ENCODE data around the gene NUP210L. TPM values are rescaled to one million over a fixed set of nuclear protein-coding genes. Genes with fewer than 3 reads are reported as not detected.

The NUP210L gene
- total RNA-seq, 1 donor from 2014 or later, result not detected

DNA sequence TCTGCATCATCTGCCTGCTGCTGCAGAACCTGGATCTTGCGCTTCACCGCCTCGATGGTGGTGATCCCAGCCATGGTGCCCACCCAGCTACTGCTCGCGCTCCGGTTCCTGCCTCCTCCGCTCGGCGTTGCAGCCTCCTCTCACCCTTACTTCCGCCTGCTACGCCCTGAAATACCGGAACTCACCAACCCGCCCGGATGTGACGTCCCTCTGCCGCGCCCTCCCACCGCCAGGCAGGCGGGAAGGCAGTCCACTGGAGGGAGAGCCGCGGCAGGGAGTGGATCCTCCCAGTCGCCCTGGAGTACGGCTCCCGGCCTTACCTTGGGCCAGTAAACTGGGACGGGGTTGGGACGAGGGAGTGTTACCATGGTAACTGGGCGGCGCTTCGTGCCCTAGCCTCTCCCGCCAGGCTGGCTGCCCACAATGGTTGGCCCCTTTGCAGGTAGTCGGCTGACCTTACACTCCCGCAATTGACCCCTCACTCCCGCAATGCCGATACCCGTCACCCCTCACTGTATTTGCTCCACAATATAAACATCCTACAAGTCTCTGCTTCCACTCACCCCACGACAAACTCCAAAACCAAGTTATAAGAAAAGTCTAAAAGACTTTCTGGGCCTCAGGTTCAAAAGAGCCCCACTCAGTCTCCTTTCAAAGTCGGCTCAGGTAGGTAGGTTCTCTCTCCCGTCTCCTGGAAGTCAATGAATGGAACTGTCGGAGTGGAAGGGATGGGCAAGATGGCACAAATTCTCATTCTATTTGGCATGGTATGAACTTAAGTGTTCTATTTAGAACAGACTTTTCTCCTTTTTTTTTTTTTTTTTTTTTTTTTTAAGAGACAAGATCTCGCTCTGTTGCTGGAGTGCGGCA, 28.4 kb upstream of the NUP210L start:
- H3K79me2 ChIP-seq (ENCODE audit: insufficient read depth, low read length), result peaks cover 48% of the 10 kb centered on the region
- no peak for FAIRE-seq

DNA sequence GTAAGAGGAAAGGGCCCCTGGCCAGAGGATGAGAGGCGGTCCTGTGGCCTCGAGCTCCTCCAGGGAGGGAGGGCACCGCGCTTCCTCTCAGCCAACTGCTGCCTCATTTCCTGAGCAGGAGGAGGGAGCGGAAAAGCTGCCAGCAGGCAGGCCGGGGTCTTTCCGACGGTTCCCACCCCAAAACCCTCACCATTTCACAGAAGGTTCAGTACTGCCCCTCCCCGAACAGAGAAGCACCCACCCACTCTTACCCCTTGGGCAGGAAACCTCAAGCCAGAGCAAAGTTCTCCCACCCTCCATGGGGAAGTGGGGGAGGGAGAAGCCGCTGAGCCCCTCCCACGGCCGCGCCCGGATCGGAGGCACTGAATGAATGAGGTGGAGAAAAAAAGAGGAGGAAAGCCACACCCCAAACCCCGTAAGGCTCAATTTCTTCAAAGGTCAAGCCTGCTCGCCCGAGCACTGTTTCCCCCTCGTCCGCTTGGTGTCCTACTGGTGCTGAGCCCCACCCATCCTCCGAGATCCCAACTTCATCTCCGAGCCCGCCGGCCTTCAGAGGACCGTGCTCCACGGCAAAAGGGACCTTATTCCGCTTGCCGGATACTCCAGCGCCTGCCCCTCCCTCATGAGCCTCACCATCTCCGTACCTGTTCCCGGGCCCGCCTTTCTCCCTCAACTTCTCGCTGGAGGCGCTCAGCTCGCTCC, 27.6 kb upstream of the NUP210L start:
- peak overlapping the region; percentile 67 for H2AFZ ChIP-seq (ENCODE audit: low read depth, low read length)
- H4K20me1 ChIP-seq (ENCODE audit: insufficient read depth, low read length), result peaks cover 53% of the 10 kb centered on the region
- peaks cover 4% of the 10 kb centered on the region for H3K36me3 Mint-ChIP-seq (ENCODE audit: low read depth, unreplicated experiment)
- peaks cover 11% of the 10 kb centered on the region for H3K36me3 ChIP-seq (ENCODE audit: insufficient read depth, low read length)
- H3K79me2 ChIP-seq (ENCODE audit: insufficient read depth, low read length), result peaks cover 56% of the 10 kb centered on the region
- H3K4me3 ChIP-seq (ENCODE audit: insufficient read depth, low read depth, low read length), result peak overlapping the region; percentile 99
- TF ChIP-seq, protein P1, sequence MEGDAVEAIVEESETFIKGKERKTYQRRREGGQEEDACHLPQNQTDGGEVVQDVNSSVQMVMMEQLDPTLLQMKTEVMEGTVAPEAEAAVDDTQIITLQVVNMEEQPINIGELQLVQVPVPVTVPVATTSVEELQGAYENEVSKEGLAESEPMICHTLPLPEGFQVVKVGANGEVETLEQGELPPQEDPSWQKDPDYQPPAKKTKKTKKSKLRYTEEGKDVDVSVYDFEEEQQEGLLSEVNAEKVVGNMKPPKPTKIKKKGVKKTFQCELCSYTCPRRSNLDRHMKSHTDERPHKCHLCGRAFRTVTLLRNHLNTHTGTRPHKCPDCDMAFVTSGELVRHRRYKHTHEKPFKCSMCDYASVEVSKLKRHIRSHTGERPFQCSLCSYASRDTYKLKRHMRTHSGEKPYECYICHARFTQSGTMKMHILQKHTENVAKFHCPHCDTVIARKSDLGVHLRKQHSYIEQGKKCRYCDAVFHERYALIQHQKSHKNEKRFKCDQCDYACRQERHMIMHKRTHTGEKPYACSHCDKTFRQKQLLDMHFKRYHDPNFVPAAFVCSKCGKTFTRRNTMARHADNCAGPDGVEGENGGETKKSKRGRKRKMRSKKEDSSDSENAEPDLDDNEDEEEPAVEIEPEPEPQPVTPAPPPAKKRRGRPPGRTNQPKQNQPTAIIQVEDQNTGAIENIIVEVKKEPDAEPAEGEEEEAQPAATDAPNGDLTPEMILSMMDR (IDR thresholded peaks at IDR 0.05; ENCODE audit: insufficient read depth, low read depth, low read length), result no peak
- TF ChIP-seq EZH2 (IDR thresholded peaks at IDR 0.05; ENCODE audit: insufficient read depth, low read length), result no peak
- no peaks in the 10 kb centered on the region for H3K27me3 Mint-ChIP-seq (ENCODE audit: low read depth, unreplicated experiment)
- H3K27me3 ChIP-seq (ENCODE audit: insufficient read depth, low read length), result peaks cover 3% of the 10 kb centered on the region
- H3K9ac ChIP-seq (ENCODE audit: low read length), result peak overlapping the region; percentile 94
- H3K27ac ChIP-seq (ENCODE audit: low read depth, low read length), result peak overlapping the region; percentile 79
- peaks cover 2% of the 10 kb centered on the region for H3K9me3 Mint-ChIP-seq (ENCODE audit: unreplicated experiment)
- FAIRE-seq, result no peak
- peaks cover 41% of the 10 kb centered on the region for H3K4me1 Mint-ChIP-seq (ENCODE audit: low read depth, unreplicated experiment)
- peaks cover 40% of the 10 kb centered on the region for H3K4me1 ChIP-seq (ENCODE audit: insufficient read depth, low read length)
- H3K4me2 ChIP-seq (ENCODE audit: low read length), result peak overlapping the region; percentile 94
- peak overlapping the region; percentile 98 for H3K27ac Mint-ChIP-seq (ENCODE audit: unreplicated experiment)
- DNase-seq (ENCODE audit: low read depth), result peak; percentile 81
- H3K9me3 ChIP-seq (ENCODE audit: insufficient read depth, low read depth, low read length), result no peaks in the 10 kb centered on the region
- H3K4me3 Mint-ChIP-seq (ENCODE audit: unreplicated experiment), result peak overlapping the region; percentile 100

More for the DNA sequence above, 28.4 kb upstream of the NUP210L start:
- peaks cover 3% of the 10 kb centered on the region for H3K36me3 Mint-ChIP-seq (ENCODE audit: low read depth, unreplicated experiment)
- no peaks in the 10 kb centered on the region for H3K27me3 Mint-ChIP-seq (ENCODE audit: low read depth, unreplicated experiment)
- no peak for TF ChIP-seq EZH2 (IDR thresholded peaks at IDR 0.05; ENCODE audit: insufficient read depth, low read length)
- TF ChIP-seq, protein P1 (IDR thresholded peaks at IDR 0.05; ENCODE audit: insufficient read depth, low read depth, low read length), result no peak
- H3K9me3 ChIP-seq (ENCODE audit: insufficient read depth, low read depth, low read length), result no peaks in the 10 kb centered on the region
- peak overlapping the region; percentile 79 for H3K27ac ChIP-seq (ENCODE audit: low read depth, low read length)
- H3K4me1 Mint-ChIP-seq (ENCODE audit: low read depth, unreplicated experiment), result peaks cover 33% of the 10 kb centered on the region
- peaks cover 33% of the 10 kb centered on the region for H3K4me1 ChIP-seq (ENCODE audit: insufficient read depth, low read length)
- peak overlapping the region; percentile 98 for H3K27ac Mint-ChIP-seq (ENCODE audit: unreplicated experiment)
- H3K9me3 Mint-ChIP-seq (ENCODE audit: unreplicated experiment), result peaks cover 2% of the 10 kb centered on the region
- DNase-seq (ENCODE audit: low read depth), result peak; percentile 94
- peak overlapping the region; percentile 100 for H3K4me3 Mint-ChIP-seq (ENCODE audit: unreplicated experiment)
- peak overlapping the region; percentile 99 for H3K4me3 ChIP-seq (ENCODE audit: insufficient read depth, low read depth, low read length)
- peak overlapping the region; percentile 67 for H2AFZ ChIP-seq (ENCODE audit: low read depth, low read length)
- peak overlapping the region; percentile 94 for H3K9ac ChIP-seq (ENCODE audit: low read length)
- peaks cover 46% of the 10 kb centered on the region for H4K20me1 ChIP-seq (ENCODE audit: insufficient read depth, low read length)
- peaks cover 7% of the 10 kb centered on the region for H3K27me3 ChIP-seq (ENCODE audit: insufficient read depth, low read length)
- H3K4me2 ChIP-seq (ENCODE audit: low read length), result peak overlapping the region; percentile 94
- peaks cover 8% of the 10 kb centered on the region for H3K36me3 ChIP-seq (ENCODE audit: insufficient read depth, low read length)
